CD4-positive, alpha-beta T cell treated with Interleukin-15 for 1 hour (primary cell): Measurements from ENCODE around the gene ACTR6.
A peak's percentile ranks its signal among the peaks of the same experiment; 100 is the strongest.
"Not testable (repeated sequence)": the region's sequence is repeated elsewhere in the genome, so short reads cannot be mapped to it uniquely, and the experiment has no call there.

Experiments
- DNase-seq: peaks from one replicate; pipeline ENCODE4 v3.0.0-alpha.2; 2020

The ACTR6 gene

GRCh38 chr12:100185361-100185894, 15.2 kb upstream of the ACTR6 start:
- DNase-seq, result no peak

- no peak for DNase-seq
These were observed 14.5 kb upstream of the ACTR6 start for GRCh38 chr12:100186071-100186470.

- DNase-seq, result no peak
These were observed 13.5 kb upstream of the ACTR6 start for GRCh38 chr12:100187068-100187467.

GRCh38 chr12:100187857-100188519, 12.6 kb upstream of the ACTR6 start:
- no peak for DNase-seq

GRCh38 chr12:100188888-100189635, 11.6 kb upstream of the ACTR6 start:
- DNase-seq, result not testable (repeated sequence)

- DNase-seq, result no peak
These were observed 10.8 kb upstream of the ACTR6 start for GRCh38 chr12:100189636-100190394.

- DNase-seq, result no peak
These were observed 7.5 kb upstream of the ACTR6 start for GRCh38 chr12:100193085-100193484.

GRCh38 chr12:100197486-100197885, 3.1 kb upstream of the ACTR6 start:
- no peak for DNase-seq

GRCh38 chr12:100199023-100199346, 1.6 kb upstream of the ACTR6 start:
- no peak for DNase-seq

- DNase-seq, result peak; percentile 74
These were observed 1.1 kb upstream of the ACTR6 start for GRCh38 chr12:100199347-100200149.

- no peak for DNase-seq
These were observed 1.2 kb downstream of the ACTR6 start for GRCh38 chr12:100201604-100202423.

GRCh38 chr12:100207311-100207710, 6.7 kb downstream of the ACTR6 start:
- DNase-seq, result no peak

GRCh38 chr12:100208834-100209233, 8.2 kb downstream of the ACTR6 start:
- no peak for DNase-seq

GRCh38 chr12:100211698-100212097, 11.1 kb downstream of the ACTR6 start:
- no peak for DNase-seq

- DNase-seq, result no peak
These were observed 12.6 kb downstream of the ACTR6 start for GRCh38 chr12:100213016-100213891.

GRCh38 chr12:100214518-100214917, 13.9 kb downstream of the ACTR6 start:
- DNase-seq, result no peak

GRCh38 chr12:100215209-100215608, 14.6 kb downstream of the ACTR6 start:
- no peak for DNase-seq

GRCh38 chr12:100216337-100216736, 15.7 kb downstream of the ACTR6 start:
- DNase-seq, result no peak

- no peak for DNase-seq
These were observed 18.9 kb downstream of the ACTR6 start for GRCh38 chr12:100219328-100220109.

GRCh38 chr12:100221523-100221922, 20.9 kb downstream of the ACTR6 start:
- DNase-seq, result no peak
